OCI-LY7 (cell line): ENCODE data around the gene STPG3.

Source experiments
- EZH2phosphoT487 ChIP-seq: fragments of 200-600 bp; sonication (generic); IDR thresholded peaks from 2 replicates; pipeline ENCODE4 v1.6.1; 2018; ENCODE audit warnings: low read depth, borderline replicate concordance, mild to moderate bottlenecking, mixed run types, antibody characterized with exemption, low read length, moderate library complexity, mixed read lengths
- TF ChIP-seq, protein P1 (sequence below): fragments of 200-600 bp; sonication (generic); conservative IDR thresholded peaks from 2 replicates; pipeline ENCODE4 v1.5.1; 2014; ENCODE audit warnings: mild to moderate bottlenecking, antibody characterized with exemption, low read length, moderate library complexity, mixed read lengths

DNA sequence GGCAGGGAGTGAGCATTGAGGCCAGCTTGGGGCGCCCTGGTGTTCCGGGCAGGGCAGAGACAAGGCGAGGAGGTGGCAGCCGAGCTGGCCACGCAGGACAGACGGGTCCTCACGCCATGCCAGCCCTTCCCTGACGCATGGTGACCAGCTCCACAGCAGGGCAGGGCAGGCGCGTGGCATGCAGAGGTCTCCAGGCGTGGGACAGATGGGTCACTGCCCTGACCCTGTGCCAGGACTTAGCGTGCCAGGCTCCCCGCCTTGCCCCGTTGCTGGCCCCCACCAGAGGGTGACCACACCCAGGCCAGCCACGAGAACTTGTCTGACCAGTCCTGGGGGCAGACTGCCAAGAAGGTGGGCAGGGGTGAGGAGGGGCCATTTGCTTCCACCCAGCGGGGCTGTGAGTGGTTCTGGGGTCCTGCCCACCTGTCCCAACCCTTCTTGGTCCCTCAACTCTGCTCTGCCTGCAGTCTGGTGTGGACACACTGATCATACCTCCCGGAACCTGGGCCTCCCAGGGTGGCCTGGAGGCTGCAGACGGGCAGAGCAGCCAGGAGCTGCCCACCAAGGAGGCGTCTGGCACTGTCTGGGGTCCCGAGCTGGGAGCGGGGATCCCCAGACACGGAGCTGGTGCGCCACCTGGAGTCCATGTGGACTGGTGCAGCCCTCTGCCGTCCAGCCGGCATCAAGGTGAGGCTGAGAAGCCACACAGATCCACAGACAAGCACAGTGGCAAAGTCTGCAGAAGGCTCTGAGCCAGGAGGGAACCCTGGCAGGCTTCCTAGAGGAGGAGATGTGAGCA, 23.8 kb upstream of the STPG3 start, which contains the start of gene RNF224:
- TF ChIP-seq, protein P1, sequence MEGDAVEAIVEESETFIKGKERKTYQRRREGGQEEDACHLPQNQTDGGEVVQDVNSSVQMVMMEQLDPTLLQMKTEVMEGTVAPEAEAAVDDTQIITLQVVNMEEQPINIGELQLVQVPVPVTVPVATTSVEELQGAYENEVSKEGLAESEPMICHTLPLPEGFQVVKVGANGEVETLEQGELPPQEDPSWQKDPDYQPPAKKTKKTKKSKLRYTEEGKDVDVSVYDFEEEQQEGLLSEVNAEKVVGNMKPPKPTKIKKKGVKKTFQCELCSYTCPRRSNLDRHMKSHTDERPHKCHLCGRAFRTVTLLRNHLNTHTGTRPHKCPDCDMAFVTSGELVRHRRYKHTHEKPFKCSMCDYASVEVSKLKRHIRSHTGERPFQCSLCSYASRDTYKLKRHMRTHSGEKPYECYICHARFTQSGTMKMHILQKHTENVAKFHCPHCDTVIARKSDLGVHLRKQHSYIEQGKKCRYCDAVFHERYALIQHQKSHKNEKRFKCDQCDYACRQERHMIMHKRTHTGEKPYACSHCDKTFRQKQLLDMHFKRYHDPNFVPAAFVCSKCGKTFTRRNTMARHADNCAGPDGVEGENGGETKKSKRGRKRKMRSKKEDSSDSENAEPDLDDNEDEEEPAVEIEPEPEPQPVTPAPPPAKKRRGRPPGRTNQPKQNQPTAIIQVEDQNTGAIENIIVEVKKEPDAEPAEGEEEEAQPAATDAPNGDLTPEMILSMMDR = peak; percentile 96
- no peak for TF ChIP-seq EZH2phosphoT487
